Upper lobe of right lung (tissue), 1 donor: ENCODE data around the gene MBL2. TPM values are rescaled to one million over a fixed set of nuclear protein-coding genes. Genes with fewer than 3 reads are reported as not detected.

Experiments used
- ATAC-seq: fragments of 200-7000 bp; cut with Tn5 transposase; one replicate; pipeline ENCODE4 v1.9.1; 2020; ENCODE audit warnings: mild to moderate bottlenecking, moderate library complexity
- DNase-seq: peaks from one replicate; pipeline ENCODE4 v3.0.0-alpha.2; 2020
- H3K27ac ChIP-seq: fragments of 200-600 bp; one replicate; pipeline ENCODE4 v1.8.0; 2022
- H3K27me3 ChIP-seq: fragments of 200-600 bp; one replicate; pipeline ENCODE4 v1.8.0; 2022; ENCODE audit warnings: mild to moderate bottlenecking
- H3K36me3 ChIP-seq: fragments of 200-600 bp; one replicate; pipeline ENCODE4 v1.8.0; 2022
- H3K4me1 ChIP-seq: fragments of 200-600 bp; one replicate; pipeline ENCODE4 v1.8.0; 2022
- H3K4me3 ChIP-seq: fragments of 200-600 bp; one replicate; pipeline ENCODE4 v1.8.0; 2022; ENCODE audit warnings: mild to moderate bottlenecking
- H3K9me3 ChIP-seq: fragments of 200-600 bp; one replicate; pipeline ENCODE4 v1.8.0; 2022
- CTCF ChIP-seq: fragments of 200-600 bp; IDR thresholded peaks from one replicate; pipeline ENCODE4 v1.8.0; 2022; ENCODE audit warnings: antibody characterized with exemption
- intact Hi-C: fragments of 100-400 bp; cut with DNase I; formaldehyde crosslinking; loops from one replicate; pipeline ENCODE4 v1.11.0; 2022
- total RNA-seq: library from RNA; stranded (reverse); fragmentation: NEBNext Ultra II Directional; extraction: Animal tissue kit (Norgen Biotek cat#: 25700); gene quantifications from one replicate; pipeline ENCODE4 v1.2.1, GENCODE V29; 2021
- donor health status: DM: no; HTN: yes; CAD: no; lungs with severe emphysema.

Gene MBL2
- total RNA-seq, 1 donor from 2014 or later, result not detected

GRCh38 chr10:52785418-52785817 is 12.8 kb upstream of the MBL2 start:
- ATAC-seq, result peak; percentile 9

DNA sequence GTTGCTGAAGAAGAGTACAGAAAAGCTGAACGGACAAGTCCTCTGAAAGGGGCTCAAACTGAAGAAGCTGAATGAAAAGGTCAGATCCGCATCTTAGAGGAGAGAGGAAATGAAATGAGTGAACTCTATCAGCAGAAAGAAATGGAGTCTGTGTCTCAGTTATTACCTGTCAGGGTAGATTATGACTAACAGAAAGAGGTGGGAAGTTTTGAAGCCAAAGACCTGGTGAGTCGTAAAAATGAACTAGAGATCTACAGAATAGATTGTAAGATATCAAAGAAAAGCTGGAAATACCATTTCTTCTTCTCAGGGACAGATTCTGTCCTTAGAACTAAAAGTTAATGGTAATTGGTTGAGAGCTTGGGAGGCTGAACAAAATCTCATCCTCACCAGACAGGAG is 11.1 kb upstream of the MBL2 start:
- Histone ChIP-seq H3K27me3 (peaks cover 4% of the 10 kb centered on the region), H3K4me1 (no peaks in the 10 kb centered on the region), H3K36me3 (no peaks in the 10 kb centered on the region), H3K4me3 (no peak overlapping the region), H3K27ac (no peak overlapping the region), H3K9me3 (no peaks in the 10 kb centered on the region)
- ATAC-seq, result no peak
- TF ChIP-seq CTCF, result no peak
- DNase-seq, result no peak
- intact Hi-C loops, result no loop called here

More at GRCh38 chr10:52785418-52785817, 12.8 kb upstream of the MBL2 start:
- H3K36me3 ChIP-seq, result no peaks in the 10 kb centered on the region
- no peak for DNase-seq
- no peaks in the 10 kb centered on the region for H3K9me3 ChIP-seq
- no peaks in the 10 kb centered on the region for H3K27me3 ChIP-seq
- intact Hi-C loops, result no loop called here
- no peak for TF ChIP-seq CTCF
- no peak overlapping the region for H3K4me3 ChIP-seq
- no peaks in the 10 kb centered on the region for H3K4me1 ChIP-seq
- H3K27ac ChIP-seq, result no peak overlapping the region

GRCh38 chr10:52782554-52782953 is 10.0 kb upstream of the MBL2 start:
- TF ChIP-seq CTCF, result no peak
- Histone ChIP-seq H3K4me1 (no peaks in the 10 kb centered on the region), H3K27me3 (peaks cover 7% of the 10 kb centered on the region), H3K27ac (no peak overlapping the region), H3K9me3 (no peaks in the 10 kb centered on the region), H3K4me3 (no peak overlapping the region), H3K36me3 (no peaks in the 10 kb centered on the region)
- no peak for ATAC-seq
- no peak for DNase-seq
- intact Hi-C loops, result no loop called here

DNA sequence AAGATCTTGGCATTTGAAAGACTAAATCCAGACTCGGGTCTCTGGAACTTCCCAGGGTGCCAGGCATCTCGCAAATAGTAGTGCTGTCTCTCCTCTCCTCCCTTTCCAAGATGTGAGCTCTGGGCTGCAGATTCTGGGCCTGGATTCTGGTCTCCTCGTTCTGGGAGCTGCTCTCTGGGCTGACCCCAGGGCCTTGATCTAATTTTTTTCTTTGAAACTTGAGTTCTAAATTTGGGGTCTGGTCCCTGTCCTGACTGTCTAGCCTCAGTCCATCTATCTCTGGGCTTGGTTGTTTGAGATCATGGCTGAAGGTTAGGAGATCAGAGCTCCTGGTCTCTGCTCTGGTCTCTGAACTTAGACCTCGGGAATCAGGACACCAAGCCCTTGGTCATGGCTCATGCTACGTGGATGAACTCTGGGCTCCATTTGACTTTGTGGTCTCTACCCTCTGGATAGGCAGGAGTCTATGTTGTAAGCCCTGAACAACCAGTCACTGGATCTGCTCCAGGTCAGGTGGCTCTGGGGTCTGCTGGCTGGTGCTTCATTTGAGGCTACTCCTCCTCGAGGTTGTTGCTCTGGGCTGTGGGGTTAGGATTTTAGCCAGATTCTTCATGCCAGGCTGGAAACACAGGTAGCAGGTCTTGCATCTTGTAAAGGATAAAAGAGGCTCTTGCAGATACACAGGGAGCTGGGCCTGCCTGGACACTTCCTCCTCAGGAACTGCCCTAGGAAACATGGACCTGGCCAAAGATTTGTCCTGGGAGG is 8.0 kb upstream of the MBL2 start:
- Histone ChIP-seq H3K9me3 (no peaks in the 10 kb centered on the region), H3K27ac (no peak overlapping the region), H3K4me3 (no peak overlapping the region), H3K4me1 (no peaks in the 10 kb centered on the region), H3K36me3 (no peaks in the 10 kb centered on the region), H3K27me3 (peaks cover 7% of the 10 kb centered on the region)
- ATAC-seq (no peak), DNase-seq (no peak)
- intact Hi-C loops, result no loop called here
- no peak for TF ChIP-seq CTCF

GRCh38 chr10:52779541-52780390 is 7.2 kb upstream of the MBL2 start:
- ATAC-seq, result peak; percentile 86
- peak; percentile 77 for DNase-seq
- Histone ChIP-seq H3K36me3 (no peaks in the 10 kb centered on the region), H3K4me1 (no peaks in the 10 kb centered on the region), H3K9me3 (no peaks in the 10 kb centered on the region), H3K27ac (no peak overlapping the region), H3K27me3 (peaks cover 7% of the 10 kb centered on the region), H3K4me3 (no peak overlapping the region)
- TF ChIP-seq CTCF, result peak; percentile 89
- intact Hi-C loops, result loop anchor here (5.0 kb wide), 1 partner anchor 37 kb away; no protein-coding TSS in a partner anchor
